HT-29 (cell line): ENCODE data around the gene IFT122. TPM values are rescaled to one million over a fixed set of nuclear protein-coding genes. Genes with fewer than 3 reads are reported as not detected.

Experiments
- DNase-seq: peaks from one replicate; pipeline ENCODE4 v3.0.0-alpha.2; 2015; ENCODE audit warnings: low spot score
- total RNA-seq: library from RNA; depleted of rRNA; stranded (reverse); fragments of >200 nt; shearing (Covaris generic); gene quantifications from 2 replicates; pipeline ENCODE4 v1.2.3, GENCODE V29; 2014

IFT122 gene
- total RNA-seq, 1 experiment from 2014 or later, result 24.0 TPM

- no peak for DNase-seq
Measured at GRCh38 chr3:129555616-129556357, 115.8 kb downstream of the IFT122 start.

DNA sequence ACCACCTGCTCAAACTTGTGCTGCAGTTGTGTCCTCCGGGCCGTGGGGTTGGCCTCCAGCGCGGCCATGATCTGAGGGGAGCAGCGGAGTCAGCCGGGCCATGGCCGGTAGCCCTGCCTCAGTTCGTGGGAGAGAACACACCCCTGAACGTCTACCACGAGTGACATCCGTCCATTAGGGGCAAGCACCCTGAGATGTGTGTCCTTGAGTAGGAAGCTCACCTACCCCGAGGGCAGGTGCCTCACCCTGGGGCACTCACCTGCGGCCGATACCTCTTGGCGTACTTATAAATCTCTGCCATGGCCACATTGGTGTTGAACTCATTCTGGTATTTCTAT is 116.3 kb downstream of the IFT122 start:
- DNase-seq, result no peak

DNA sequence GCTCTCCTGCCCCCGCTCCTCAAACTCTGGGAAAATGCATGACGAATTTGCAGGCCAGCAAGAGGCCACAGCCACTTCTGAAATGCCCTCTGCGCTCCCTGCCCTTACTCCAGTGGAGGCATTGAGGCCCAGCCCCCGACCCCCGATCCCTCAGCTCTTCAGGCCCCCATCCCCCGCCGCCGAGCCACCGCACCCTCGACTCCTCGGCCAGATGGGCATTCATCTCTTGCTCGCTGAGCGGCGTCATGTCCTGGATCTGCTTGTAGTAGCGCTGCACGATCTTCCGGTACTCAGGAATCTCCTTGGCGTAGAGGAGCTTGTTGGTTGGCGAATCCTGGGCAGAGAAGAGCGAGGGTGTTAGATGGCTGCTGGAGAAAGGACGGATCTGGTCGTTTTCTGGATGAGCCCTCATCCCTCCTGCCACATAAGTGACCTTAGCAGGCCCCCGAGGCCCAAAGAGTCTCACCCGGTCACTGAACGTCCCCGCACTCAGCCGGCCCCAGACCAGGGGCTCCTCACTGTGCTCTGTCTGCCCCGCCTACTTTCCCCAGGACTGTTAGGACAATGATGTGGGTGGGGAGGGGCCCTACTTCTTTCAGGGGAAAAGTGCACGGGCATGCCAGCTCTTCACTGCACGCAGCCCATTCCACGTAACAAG is 117.0 kb downstream of the IFT122 start:
- DNase-seq, result no peak

DNA sequence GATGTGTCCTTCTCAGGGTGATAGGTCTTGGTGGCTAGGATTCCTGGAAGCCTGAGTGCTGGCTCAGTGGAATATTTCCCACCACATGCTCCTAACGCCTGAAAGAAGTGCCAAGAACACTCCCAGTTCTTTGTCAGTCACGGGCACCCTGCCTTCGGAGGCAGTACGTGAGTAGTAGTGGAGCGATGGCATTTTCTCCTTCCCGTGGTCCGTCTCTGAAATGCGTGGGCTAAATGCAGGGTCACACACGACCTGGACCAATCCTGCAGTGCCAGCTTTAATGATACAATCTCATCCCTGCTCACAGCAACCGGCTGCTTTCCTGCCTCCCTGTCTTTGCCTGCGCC is 117.5 kb downstream of the IFT122 start:
- no peak for DNase-seq

- no peak for DNase-seq
Measured at GRCh38 chr3:129558081-129558771, 118.2 kb downstream of the IFT122 start.

DNA sequence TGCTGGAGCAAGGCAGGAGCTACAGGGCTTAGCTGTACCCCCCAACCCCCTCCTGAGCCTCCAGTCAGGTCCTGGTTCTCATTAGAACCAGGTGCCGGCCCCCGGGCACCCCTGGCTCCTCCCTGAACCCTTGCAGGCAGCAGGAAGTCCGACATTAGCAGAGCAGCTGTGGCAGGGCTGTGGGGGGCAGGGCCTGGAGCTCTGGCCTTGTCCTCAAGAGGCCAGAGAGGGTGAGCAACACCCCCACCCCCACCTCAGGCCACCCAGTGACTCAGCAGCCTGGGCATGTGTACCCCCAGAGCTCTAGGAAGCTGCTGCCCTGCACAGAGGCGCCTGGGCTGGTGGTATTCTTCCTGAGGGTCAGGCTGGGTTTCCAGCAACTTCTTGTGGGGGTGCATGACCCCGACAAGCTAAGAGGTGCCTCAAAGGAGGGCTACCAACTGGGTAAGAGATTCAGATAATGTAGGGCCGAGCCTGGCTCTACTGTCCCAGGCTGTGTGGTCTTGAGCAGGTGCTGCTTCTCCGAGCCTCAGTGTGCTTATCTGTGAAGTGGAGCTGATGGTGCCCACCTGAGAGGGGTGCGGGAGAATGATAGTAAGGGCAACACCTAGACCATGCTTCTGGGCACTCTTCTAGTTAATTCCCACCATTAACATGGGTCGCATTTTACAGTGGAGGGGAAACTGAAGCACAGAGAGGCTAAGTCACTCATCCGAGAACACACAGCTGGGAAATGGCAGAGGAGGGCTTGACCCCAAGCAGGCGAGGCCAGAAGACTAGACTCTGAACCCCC is 118.9 kb downstream of the IFT122 start:
- no peak for DNase-seq

DNA sequence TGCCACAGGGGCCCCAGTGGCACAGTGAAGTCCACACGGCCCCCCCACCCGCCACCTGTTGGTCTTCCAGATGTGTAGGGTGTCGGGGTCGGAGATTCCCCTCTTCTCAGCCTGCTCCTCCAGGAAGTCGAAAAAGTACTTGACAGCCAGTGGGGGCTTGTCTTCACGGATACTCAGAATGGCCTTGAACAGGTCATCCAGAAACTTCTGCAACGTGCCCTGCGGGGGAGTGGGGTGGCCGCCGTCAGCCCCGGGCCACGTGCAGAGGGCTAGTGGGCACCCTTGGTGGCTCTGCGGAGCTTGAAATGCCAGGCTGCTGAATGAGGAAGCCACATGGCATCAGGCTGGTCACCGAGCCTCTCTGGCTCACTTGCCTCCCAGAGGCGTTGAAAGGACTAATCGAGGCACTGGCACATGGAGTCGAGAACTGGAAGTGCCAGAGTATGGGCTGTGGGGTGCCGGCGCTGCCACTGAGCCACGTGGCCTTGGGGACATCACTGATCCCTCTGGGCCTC is 119.6 kb downstream of the IFT122 start:
- no peak for DNase-seq

- no peak for DNase-seq
Measured at GRCh38 chr3:129560269-129560787, 120.3 kb downstream of the IFT122 start.

- no peak for DNase-seq
Measured at GRCh38 chr3:129560911-129561594, 121.0 kb downstream of the IFT122 start.

- no peak for DNase-seq
Measured at GRCh38 chr3:129561619-129562248, 121.7 kb downstream of the IFT122 start.

- DNase-seq, result no peak
Measured at GRCh38 chr3:129562803-129563202, 122.8 kb downstream of the IFT122 start.

GRCh38 chr3:129563332-129563731 is 123.3 kb downstream of the IFT122 start:
- DNase-seq, result no peak

- DNase-seq, result no peak
Measured at GRCh38 chr3:129563850-129564535, 124.0 kb downstream of the IFT122 start.

GRCh38 chr3:129564981-129565644 is 125.1 kb downstream of the IFT122 start:
- no peak for DNase-seq

- DNase-seq, result no peak
Measured at GRCh38 chr3:129565902-129566301, 125.9 kb downstream of the IFT122 start.

- DNase-seq, result no peak
Measured at GRCh38 chr3:129567176-129567705, 127.2 kb downstream of the IFT122 start.

- no peak for DNase-seq
Measured at GRCh38 chr3:129567939-129568338, 127.9 kb downstream of the IFT122 start.

- no peak for DNase-seq
Measured at GRCh38 chr3:129569856-129570255, 129.8 kb downstream of the IFT122 start.
